Adipocyte (in vitro differentiated cells): ENCODE measurements around the gene GALR1.
A peak's percentile ranks its signal among the peaks of the same experiment; 100 is the strongest.
"Not testable (repeated sequence)": the region's sequence is repeated elsewhere in the genome, so short reads cannot be mapped to it uniquely, and the experiment has no call there.

Source experiments
- DNase-seq: peaks from one replicate; pipeline ENCODE4 v3.0.0-alpha.2; 2015; ENCODE audit warnings: low read depth
- H3K27me3 ChIP-seq: replicated peaks from 2 replicates; pipeline ENCODE4 v1.7.0; 2013; ENCODE audit warnings: mild to moderate bottlenecking, low read length, moderate library complexity; ENCODE audit not compliant: control insufficient read depth, insufficient read depth
- H3K36me3 ChIP-seq: 2 replicates; pipeline ENCODE4 v1.7.0; 2013; ENCODE audit warnings: low read length, mild to moderate bottlenecking, moderate library complexity; ENCODE audit not compliant: control insufficient read depth, insufficient read depth, severe bottlenecking
- H3K4me1 ChIP-seq: 2 replicates; pipeline ENCODE4 v1.7.0; 2013; ENCODE audit warnings: mild to moderate bottlenecking, low read length, moderate library complexity; ENCODE audit not compliant: control insufficient read depth, insufficient read depth
- H3K4me3 ChIP-seq: 2 replicates; pipeline ENCODE4 v1.7.0; 2013; ENCODE audit warnings: mild to moderate bottlenecking, low read length, moderate library complexity
- H3K9ac ChIP-seq: 2 replicates; pipeline ENCODE4 v1.7.0; 2013; ENCODE audit warnings: mild to moderate bottlenecking, low read length, moderate library complexity
- H3K9me3 ChIP-seq: 2 replicates; pipeline ENCODE4 v1.7.0; 2013; ENCODE audit warnings: mild to moderate bottlenecking, low read length, moderate library complexity; ENCODE audit not compliant: control insufficient read depth

GALR1 gene

GRCh38 chr18:77251730-77252050, 2.0 kb downstream of the GALR1 start:
- Histone ChIP-seq H3K36me3 (no peaks in the 10 kb centered on the region), H3K9ac (no peak overlapping the region), H3K9me3 (peaks cover 25% of the 10 kb centered on the region), H3K4me1 (no peaks in the 10 kb centered on the region), H3K27me3 (peaks cover 68% of the 10 kb centered on the region), H3K4me3 (no peak overlapping the region)
- no peak for DNase-seq

GRCh38 chr18:77254711-77255405, 5.2 kb downstream of the GALR1 start:
- no peak for DNase-seq
- Histone ChIP-seq H3K9ac (no peak overlapping the region), H3K36me3 (no peaks in the 10 kb centered on the region), H3K4me3 (no peak overlapping the region), H3K27me3 (peaks cover 54% of the 10 kb centered on the region), H3K9me3 (peaks cover 3% of the 10 kb centered on the region), H3K4me1 (no peaks in the 10 kb centered on the region)

- no peak overlapping the region for H3K4me3 ChIP-seq
Measured at GRCh38 chr18:77255426-77256105, 5.9 kb downstream of the GALR1 start.

DNA sequence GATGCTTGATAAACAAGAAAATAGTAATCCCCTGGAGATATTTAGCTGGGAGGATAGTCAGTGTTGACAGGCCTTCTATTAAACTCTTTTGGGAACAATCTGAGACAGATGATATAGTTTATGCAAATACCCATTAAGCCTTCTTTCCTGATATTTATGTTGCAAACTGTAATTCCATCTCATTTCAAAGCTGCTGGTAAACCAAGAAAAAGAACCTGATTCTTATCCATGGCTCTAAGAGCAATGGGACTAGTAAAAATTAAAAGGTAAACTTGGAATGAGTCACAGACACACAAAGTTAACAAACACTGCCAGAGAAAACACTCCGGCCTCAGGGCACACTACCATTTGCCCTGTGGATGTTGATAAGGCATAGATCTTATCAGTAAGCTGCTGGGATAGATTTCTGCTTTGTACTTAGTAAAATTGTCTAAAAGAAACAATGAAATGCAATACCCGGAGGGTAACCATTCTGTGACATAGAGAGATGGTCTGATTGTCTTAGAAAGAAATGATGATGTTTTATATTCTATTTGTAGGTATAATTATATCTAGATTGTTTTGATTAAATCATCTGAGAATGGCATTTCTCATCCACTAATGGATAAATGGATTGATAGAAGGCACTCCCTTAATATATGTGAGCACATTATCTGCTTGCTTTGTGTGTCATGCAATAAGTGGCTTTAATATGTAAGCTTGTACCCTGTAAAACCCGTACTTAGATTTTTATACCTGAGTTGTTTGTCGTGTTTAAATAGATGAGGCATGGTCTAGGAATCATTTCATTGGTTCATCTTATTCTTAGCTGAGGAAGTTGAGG, 13.2 kb downstream of the GALR1 start:
- no peak for DNase-seq
- no peak overlapping the region for H3K9ac ChIP-seq
- H3K36me3 ChIP-seq, result no peaks in the 10 kb centered on the region

More at GRCh38 chr18:77255426-77256105, 5.9 kb downstream of the GALR1 start:
- Histone ChIP-seq H3K36me3 (no peaks in the 10 kb centered on the region), H3K27me3 (peaks cover 55% of the 10 kb centered on the region), H3K9me3 (peaks cover 3% of the 10 kb centered on the region), H3K4me1 (no peaks in the 10 kb centered on the region), H3K9ac (no peak overlapping the region)
- no peak for DNase-seq

GRCh38 chr18:77263466-77263763, 13.8 kb downstream of the GALR1 start:
- H3K4me1 ChIP-seq, result no peaks in the 10 kb centered on the region
- peaks cover 3% of the 10 kb centered on the region for H3K27me3 ChIP-seq
- no peak overlapping the region for H3K4me3 ChIP-seq
- no peak overlapping the region for H3K9ac ChIP-seq
- H3K9me3 ChIP-seq, result peaks cover 4% of the 10 kb centered on the region
- no peak for DNase-seq
- no peaks in the 10 kb centered on the region for H3K36me3 ChIP-seq

More for the DNA sequence above, 13.2 kb downstream of the GALR1 start:
- no peaks in the 10 kb centered on the region for H3K4me1 ChIP-seq
- no peak overlapping the region for H3K4me3 ChIP-seq
- H3K27me3 ChIP-seq, result peaks cover 3% of the 10 kb centered on the region
- H3K9me3 ChIP-seq, result peaks cover 4% of the 10 kb centered on the region

DNA sequence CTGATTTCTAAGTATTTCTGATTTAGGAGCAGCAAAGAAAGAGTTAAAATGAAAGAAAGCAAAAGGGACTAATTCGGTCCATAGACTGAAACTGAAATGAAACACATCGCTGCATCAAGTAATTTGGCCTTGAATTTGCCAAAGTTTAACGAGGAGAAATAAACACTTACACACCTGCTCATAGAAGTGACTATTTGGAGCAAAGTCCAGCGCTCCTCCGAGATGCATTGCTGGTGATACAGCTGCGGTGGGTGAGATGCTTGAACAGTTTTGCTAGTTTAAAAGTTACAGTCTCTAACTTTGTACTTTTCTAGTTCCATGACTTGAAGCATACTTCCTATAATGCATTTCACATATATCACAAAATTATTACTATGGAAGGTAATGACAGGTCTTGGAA, 18.3 kb downstream of the GALR1 start:
- Histone ChIP-seq H3K4me3 (no peak overlapping the region), H3K4me1 (no peaks in the 10 kb centered on the region)

GRCh38 chr18:77268456-77268855, 18.8 kb downstream of the GALR1 start:
- no peak for DNase-seq
- no peak overlapping the region for H3K9ac ChIP-seq
- H3K36me3 ChIP-seq, result no peaks in the 10 kb centered on the region
- H3K4me1 ChIP-seq, result no peaks in the 10 kb centered on the region
- H3K4me3 ChIP-seq, result no peak overlapping the region
- H3K9me3 ChIP-seq, result peaks cover 4% of the 10 kb centered on the region
- H3K27me3 ChIP-seq, result peaks cover 6% of the 10 kb centered on the region

More for the DNA sequence above, 18.3 kb downstream of the GALR1 start:
- Histone ChIP-seq H3K9ac (no peak overlapping the region), H3K27me3 (peaks cover 6% of the 10 kb centered on the region), H3K36me3 (no peaks in the 10 kb centered on the region), H3K9me3 (peaks cover 4% of the 10 kb centered on the region)
- DNase-seq, result no peak

DNA sequence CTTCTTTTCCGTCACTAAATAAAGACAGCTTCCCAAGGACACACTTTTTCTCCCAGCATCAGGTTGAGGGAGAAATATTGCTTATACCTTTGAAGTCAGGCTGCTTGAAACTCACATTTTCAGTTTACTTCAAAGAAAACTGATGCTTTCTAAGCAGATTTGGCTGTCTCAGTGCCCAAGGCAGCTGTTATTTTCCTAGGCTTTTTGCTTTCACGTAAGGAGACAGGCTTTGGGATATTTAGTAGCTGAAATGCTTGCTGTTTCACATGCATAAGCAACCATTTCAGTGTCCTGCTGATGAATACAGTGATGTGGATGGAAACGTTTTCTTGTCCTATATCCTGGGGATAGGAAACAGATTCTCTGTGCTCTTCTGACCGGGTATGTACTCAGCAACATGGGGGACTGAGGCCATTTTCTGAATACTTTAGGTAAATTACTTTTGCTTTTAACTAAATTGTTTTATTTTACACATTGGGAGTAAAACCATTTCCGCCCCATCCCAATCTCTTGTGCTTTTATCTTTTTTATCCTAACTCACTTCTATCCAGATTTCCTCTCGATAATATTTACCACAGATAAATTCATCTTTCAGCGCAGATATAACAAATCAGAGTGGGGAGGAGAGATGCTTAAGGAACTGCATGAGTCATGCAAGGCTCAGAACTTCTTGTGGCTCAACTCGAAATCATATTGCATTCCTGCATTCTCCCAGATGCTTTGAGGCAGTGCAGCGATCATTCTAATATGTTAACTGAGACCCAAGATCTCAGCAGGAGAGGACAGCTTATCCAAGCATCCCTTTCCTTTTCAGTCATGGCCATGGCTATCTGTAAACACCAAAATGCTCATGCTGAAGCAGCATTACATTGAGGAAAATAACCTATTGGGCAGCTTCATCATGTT, 22.2 kb downstream of the GALR1 start:
- DNase-seq, result peak; percentile 17

DNA sequence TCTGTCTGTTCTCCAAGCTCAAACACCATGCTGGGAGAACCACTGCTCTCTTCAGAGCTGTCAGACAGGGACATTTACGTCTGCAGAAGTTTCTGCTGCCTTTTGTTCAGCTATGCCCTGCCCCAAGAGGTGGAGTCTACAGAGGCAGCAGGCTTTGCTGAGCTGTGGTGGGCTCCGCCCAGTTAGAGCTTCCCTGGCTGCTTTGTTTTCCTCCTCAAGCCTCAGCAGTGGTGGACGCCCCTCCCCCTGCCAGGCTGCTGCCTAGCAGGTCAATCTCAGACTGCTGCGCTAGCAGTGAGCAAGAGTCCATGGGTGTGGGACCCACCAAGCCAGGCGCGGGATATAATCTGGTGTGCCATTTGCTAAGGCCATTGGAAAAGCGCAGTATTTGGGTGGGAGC, 41.2 kb downstream of the GALR1 start:
- H3K27me3 ChIP-seq, DNase-seq, H3K4me3 ChIP-seq, H3K4me1 ChIP-seq, H3K36me3 ChIP-seq, H3K9ac ChIP-seq: not testable (repeated sequence)
- H3K9me3 ChIP-seq, result peaks cover 18% of the 10 kb centered on the region

More for the DNA sequence above, 22.2 kb downstream of the GALR1 start:
- Histone ChIP-seq H3K27me3 (peaks cover 6% of the 10 kb centered on the region), H3K9ac (no peak overlapping the region), H3K36me3 (no peaks in the 10 kb centered on the region), H3K4me1 (no peaks in the 10 kb centered on the region), H3K4me3 (no peak overlapping the region), H3K9me3 (peaks cover 4% of the 10 kb centered on the region)

GRCh38 chr18:77298172-77298571, 48.5 kb downstream of the GALR1 start:
- H3K4me1 ChIP-seq, result no peaks in the 10 kb centered on the region
- H3K36me3 ChIP-seq, result no peaks in the 10 kb centered on the region
- no peak for DNase-seq
- H3K9ac ChIP-seq, result no peak overlapping the region
- no peak overlapping the region for H3K4me3 ChIP-seq
- H3K27me3 ChIP-seq, result peaks cover 5% of the 10 kb centered on the region
- peaks cover 18% of the 10 kb centered on the region for H3K9me3 ChIP-seq
